ENCODE data around the gene MPPED2.

MPPED2 gene

DNA sequence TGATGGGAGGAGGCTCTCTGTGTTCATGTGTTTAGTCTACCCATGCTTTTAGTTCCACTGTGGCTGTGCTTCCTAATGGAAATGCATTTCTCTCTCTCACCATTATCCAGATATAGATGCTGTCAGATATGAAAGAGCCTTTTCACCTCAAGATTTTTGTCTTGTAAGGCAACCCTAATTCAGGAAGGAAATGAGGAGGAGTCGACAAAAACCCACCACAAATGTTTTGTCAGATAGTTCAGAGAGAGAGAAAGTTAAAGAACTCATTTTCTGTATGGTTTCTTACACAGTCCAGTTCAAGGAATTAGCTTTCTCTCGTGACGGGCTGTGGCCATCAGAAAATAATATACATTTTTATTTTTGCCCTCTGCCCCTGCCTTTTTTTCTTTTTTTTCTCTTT lies 180.8 kb downstream of the MPPED2 start:
- no peak for DNase-seq

DNA sequence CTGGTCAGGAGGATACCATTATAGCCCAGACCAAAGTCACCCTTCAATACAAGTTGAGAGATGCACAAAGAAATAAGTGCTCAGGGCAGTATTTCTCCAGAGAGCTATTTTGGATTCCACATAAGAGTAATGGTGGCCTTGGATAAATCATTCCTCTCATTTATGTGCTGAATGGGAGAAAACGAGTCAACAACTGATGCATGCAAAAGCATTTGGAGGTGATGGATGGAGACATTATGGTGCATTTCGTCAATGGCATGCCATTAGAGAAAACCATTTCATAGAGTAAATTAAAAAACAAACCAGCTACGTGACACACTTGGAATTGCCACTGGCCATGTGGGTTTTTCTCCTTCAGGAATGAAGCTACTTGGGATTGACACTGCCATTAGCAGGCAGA lies 182.0 kb downstream of the MPPED2 start:
- DNase-seq, result no peak

DNA sequence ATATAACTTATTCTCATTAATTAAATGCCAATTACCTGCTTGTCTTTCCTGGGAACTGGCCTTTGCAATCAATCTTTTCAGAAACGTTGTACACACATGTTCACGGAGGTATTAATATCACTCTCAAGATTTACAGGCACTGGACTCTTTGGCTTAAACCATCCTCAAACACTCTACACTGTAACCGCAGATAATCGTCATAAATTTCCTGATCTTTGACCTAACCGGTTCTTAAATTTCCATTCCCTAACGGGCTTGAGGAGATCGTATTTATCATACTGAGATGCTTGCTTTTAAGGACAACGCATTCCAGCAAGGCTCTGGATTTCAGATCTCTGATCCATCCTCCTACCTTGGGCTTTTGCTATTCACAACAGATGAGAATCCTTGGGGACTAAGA lies 190.4 kb downstream of the MPPED2 start:
- no peak for DNase-seq

DNA sequence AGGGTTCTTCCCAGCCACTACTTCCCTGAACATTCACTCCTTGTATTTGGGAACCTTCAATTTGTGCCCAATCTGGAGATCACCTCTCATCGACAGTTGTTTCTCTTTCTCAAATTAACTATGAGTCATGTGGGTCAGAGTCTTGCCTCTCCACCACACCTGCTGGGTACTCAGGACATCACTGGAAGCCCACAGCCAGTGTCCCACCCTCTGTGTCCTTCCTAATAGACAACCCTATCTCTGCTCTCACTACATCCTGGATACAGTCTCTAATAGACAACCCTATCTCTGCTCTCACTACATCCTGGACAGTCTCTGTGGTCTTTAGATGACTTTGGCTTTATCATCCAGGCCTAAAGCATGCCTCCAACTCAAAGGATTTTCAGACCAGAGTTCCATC lies 193.1 kb downstream of the MPPED2 start:
- DNase-seq, result no peak

DNA sequence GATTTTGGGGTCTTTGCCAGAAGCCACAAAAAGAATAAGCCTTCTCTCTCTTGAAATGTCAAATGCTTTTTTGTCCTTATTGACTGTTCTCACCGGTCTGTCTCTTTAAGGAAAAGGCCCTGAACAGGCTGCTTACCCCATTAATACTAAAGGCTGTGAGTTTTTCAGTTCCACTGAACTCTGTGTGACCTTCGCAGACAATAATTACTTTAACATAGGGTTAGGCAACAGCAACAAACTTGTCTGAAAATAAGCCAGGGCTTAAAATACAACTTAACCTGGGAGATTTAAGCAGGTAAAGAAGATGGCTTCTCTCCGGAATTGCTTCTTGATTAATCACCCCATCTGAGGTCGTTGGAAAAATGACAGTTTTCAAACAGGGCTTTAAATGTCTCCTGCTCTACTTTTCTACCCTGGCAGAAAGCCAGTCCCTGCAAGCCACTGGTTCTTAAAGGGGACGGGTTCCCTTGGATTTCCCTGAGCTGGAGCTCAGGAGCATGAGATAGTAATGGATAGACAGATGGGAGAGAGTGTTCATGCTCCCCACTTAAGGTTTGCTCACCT lies 193.8 kb downstream of the MPPED2 start:
- DNase-seq, result no peak

DNA sequence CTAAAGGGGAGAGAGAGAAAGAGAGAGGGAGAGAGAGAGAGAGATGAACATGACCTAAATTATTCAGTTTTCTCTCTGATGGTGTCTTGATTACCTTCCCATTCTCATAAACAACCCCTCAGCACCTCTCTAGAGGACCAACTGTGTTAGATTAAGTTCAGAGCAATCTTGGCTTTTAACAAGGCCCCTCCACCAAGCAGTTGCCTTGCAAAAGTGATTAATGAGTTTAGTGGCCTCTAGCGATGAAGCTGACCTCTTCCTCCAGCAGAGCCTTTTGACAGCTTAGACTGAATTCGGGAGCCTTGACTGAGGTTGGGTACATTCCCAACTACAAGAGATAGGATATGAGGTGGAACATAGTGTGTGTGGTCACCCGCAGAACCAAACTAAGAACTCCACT lies 197.2 kb downstream of the MPPED2 start:
- no peak for DNase-seq

DNA sequence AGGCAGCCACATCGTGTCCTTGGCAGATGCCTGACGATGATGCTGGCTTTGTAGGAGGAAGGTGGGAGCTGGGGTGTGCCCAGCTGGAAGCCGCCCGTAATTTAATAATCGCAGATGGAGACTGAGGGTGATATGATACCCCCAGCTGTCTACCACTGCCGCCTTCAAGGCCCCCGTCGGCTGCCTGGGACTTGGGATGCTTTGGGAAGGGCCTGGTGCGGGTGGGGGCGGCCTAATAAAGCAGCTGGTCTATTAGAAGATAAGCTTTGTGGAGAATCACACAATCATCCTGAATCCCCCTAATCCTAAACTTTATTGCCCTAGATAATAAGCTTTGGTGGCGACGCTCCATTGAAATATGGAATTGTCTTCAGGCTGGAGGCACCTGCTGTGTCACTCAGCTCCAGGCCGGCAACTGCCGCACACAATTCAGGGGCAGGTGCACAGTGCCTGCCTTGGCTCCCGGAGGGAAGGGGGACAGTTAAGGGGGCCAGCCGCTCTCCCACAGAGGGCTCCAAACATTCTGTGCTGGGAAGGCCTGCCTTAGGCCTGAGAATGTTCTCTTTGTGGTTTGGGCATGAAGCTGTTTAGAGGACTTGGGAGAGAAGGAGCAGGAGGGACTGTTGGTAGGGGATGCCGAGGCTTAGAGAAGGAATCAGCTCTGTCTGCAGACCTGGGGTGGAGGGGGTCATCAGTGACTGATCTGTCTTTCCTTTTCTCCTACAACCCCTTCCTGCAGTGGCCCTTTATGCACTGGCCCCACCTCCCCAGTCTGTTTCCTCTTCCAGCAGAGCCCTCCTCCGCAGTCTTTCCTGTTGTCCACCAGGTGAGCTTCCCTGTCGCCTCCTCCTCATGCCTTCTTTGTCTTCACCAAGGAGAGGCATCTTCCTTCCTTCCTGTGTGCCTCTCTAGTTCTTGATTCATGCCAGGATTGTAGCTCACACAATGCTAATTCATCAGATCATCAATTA lies 198.0 kb downstream of the MPPED2 start:
- DNase-seq, result no peak

DNA sequence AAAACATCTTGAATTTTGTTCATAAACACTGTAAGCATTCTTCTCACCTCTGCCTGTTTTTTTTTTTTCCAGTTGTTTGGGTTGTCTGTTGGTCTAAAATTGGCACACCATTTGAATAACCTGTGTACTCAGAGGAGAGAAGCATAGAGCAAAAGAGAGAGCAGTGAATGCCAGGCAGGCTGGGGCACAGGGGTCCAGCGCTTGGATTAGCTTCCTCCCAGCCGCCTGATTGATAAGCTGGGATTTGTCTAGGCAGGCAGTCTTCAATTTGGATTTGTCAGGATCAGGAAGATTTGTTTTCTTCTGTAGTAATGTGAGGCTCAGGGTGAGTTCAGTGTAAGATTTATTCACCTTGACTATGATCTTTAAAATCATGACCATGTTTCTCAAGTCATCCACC lies 204.3 kb downstream of the MPPED2 start:
- DNase-seq, result no peak

DNA sequence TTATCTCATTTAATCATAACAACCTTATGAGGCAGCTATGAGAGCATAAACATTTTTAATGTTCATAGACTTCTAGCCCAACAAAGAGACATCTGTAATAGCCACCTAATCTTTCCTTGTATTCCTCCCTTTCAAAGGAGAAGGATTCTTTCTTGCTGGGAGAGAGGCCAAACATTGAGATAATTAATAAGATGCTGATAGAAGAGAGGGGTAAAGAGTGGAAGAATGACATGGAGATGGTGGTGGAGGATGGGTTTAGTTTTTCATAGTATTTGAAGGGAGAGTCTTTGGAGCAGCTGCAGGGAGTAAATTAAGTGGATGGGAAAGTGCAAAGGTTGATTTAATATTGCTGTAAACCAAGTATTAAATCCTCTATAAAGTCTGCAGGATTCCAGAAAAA lies 205.3 kb downstream of the MPPED2 start:
- no peak for DNase-seq

DNA sequence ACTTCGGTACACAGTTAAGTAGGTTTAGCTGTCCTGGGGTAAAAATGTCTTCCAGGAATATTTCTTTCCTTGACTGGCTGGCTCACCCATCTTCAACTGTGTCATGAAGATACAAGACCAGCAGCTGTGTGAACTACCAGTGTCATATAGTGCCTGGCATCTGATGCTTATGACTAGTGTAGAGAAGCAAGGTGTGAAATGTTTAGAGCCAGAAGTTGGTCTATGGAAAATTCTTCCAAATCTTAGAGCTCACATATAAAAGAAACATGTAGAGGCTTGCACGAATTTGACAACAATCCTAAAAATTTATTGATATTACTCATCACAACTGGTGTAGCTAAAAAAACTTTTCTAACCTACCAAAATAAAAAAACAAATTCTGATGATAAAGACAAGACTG lies 208.8 kb downstream of the MPPED2 start:
- no peak for DNase-seq

DNA sequence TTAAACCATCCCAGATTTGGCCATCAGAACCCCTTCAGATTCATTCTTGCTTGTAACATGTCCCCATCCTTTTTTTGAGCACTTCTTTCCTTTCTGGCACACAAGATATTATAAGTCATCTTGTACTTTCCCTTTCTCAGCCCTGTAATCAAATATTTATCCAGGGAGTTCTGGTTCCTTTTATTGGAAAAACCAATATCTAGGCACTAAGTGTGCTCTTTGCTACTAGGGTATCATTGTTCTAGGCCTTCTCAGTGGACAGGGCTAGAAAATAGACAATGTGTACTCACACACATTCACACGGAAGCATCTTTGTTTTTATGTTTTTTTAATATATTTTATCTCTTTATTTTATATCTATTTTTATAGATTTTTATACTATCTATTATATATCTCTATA lies 216.0 kb downstream of the MPPED2 start:
- DNase-seq, result no peak

DNA sequence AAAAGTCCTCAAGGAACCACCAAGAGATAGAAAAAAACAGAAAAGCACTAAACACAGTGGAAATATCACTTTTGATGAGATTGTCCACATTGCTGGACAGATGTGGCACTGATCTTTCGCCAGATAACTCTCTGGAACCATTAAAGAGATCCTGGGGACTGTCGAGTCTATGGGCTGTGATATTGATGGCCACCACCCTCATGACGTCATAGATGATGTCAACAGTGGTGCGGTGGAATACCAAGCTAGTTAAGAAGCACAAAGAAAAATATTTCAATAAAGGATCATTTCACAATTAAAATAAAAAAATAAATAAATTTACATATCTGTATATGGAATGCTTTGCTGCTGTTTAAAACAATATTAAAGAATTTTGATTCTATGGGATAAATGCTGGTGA lies 217.8 kb downstream of the MPPED2 start:
- DNase-seq, result no peak

DNA sequence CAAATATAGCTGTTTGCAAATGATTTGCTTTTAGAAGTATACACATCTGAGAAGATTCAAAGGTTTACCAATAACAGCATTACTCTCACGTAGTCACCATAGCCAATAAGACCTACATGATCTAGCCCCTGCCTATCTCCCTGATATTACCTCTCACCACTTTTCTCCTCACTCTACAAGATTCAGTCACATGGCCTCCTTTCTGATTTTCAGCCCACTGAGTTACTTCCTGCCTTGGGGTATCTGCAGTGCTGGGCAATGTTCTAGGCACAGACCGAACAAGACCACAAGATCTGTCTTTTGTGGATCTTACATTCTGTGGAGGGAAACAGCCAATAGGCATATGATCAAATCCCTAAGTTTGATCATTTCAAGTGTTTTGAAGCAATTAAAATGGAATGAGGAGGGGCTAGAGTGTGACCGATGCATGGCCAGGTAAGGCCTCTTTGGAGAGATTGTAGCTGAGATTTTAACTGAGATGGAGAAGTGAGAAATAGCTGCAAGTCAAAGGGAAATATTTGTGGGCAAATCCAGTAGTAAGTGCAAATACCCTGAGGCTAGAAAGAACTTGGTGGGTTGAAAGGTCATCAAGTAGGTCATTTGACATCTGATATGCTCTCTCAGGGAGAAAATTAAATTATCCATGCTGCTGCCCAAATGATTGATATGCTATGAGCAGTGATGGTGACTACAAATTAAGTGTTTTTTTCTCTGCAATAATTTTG lies 220.2 kb downstream of the MPPED2 start:
- no peak for DNase-seq

DNA sequence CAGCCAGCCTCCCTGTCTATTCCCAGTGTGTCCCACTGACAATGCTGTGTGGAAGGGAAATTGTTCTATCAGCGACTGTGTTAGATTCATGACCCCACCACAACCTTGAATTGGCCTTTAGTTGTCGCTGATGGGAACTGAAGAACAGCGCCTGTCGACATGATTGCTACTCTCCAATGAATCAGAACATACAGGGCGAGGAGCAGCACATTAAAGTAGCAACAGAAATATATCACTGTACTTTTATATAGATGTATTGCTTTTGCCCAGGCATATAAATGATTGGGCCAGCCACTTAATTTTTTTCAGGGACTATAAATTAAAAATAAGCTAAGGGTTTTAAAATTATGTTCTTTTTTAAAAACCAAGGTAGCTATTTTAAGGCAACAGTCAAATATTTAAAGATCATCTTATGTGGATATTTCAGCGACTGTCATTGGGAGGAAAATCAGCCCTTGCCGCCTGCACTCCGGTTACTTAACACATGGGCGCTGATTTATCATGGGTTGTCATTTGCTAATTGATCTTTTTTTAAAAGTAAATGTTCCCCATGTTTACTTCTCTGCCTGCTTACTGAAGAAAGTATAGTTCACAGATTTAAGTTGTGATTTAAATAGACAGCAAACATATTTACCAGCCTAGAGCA lies 221.2 kb downstream of the MPPED2 start:
- no peak for DNase-seq

DNA sequence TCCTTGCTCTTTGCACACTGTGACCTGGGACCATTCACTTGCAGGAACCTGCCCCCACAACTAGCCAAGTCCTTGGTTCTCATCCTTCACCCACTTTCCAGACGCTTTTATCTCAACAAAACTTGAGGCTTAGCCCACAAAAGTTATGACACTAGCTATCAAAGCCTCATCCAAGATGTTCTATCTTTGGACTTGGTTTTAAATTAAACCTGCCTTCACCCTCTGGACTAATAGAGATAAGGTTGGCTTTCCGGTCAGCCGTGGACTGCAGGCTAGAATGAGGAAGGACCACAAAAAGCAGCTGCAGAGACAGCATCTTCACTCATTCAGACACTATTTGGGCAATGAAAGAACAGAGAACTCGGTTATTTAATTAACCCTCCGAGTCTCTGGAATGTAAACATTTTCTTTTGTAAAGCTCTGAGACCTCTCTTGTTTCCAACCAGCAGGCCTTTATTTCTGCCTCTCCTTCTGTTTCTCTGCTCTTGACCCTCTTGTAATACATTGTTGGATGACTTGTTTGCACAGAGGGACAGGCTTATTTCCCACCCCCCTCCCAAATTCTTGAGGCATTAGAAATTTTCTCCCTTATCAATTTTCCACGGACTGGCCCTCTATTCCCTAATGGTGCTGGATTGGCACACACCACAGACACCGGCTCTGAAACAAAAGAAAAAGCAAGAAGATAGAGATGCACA lies 221.9 kb downstream of the MPPED2 start:
- DNase-seq, result no peak

DNA sequence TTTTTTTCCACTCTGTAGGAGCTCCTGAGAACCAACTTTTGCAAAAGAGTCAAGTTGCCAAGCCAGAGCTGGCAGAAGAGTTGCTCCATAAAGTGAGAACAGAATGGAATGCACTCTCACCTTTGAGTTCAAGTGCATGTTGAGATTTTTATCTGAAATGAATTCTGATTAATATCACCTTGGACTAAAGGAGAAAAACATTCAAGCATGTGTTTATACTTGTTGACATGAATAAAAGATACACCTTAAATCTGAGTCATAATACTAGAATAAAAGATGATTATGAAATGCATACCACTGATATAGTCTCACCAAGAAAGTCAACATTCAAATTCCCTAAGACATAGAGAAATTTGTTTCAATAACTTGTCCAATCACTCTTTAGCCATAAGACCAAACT lies 225.4 kb downstream of the MPPED2 start:
- no peak for DNase-seq

All from NCI-H1417 treated with DMSO at 0.1 percent for 48 hours (cell line).